ENCODE results near the gene C1orf21.

The C1orf21 gene

DNA sequence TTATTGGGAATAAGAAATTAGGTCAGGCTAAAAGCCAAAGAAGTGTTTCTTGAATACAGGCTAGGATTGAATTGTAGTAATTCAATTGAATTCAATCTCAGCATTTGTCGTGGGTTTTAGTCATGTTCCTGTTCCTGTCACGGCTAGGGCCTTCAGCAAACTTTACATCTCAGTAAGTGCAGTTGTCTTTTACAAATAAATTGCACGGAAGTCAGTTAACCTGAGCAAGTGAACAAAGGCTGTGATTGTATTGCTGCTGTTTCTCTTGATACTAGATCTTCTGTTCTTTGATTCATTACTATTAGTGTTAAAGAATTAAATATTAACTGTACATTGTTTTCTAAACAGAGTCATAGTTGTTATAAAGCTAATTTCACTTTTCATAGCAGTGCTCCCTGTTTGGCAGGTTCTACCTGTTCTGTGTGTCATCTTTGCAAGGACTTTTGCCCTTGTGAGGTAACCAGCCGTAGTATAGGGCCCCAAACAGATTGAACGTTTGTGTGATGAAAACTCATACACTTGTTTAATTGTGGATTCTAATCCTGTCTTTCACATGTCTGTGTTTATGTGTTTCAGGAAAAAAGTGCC, 203.4 kb downstream of the C1orf21 start:
- Histone ChIP-seq H2BK120ac (ENCODE audit: low read depth, low read length) (no peak overlapping the region), H2BK5ac (ENCODE audit: low read depth, low read length, poor library complexity, severe bottlenecking) (no peak overlapping the region), H3K79me1 (replicated peaks; ENCODE audit: low read length, poor library complexity, severe bottlenecking) (peaks cover 4% of the 10 kb centered on the region), H3K27me3 (ENCODE audit: control insufficient read depth in 1 of 2, insufficient read depth in 1 of 2, low read length in 2 of 2) (no peaks in the 10 kb centered on the region), H3K9me3 (ENCODE audit: control insufficient read depth, low read length) (no peaks in the 10 kb centered on the region), H4K8ac (ENCODE audit: low read length) (no peak overlapping the region), H4K91ac (ENCODE audit: low read length) (no peak overlapping the region), H3K4me1 (ENCODE audit: control insufficient read depth, insufficient read depth, low read depth, low read length) (no peaks in the 10 kb centered on the region), H3K4me3 (ENCODE audit: insufficient read depth in 1 of 2, low read depth in 1 of 2, low read length in 2 of 2) (no peak overlapping the region), H2AK5ac (ENCODE audit: low read length, severe bottlenecking) (no peak overlapping the region), H2BK15ac (ENCODE audit: low read depth, poor library complexity, severe bottlenecking) (no peak overlapping the region), H2AFZ (ENCODE audit: low read depth, low read length) (no peak overlapping the region), H3K9ac (ENCODE audit: low read length) (no peak overlapping the region), H3K18ac (ENCODE audit: low read depth in 1 of 2, low read length in 2 of 2) (no peak overlapping the region), H3K4ac (ENCODE audit: low read depth in 1 of 2, low read length in 2 of 2) (no peak overlapping the region), H3K23ac (ENCODE audit: low read length in 2 of 2) (no peak overlapping the region), H3K27ac (ENCODE audit: low read length, poor library complexity, severe bottlenecking) (no peak overlapping the region), H3K36me3 (ENCODE audit: control insufficient read depth in 1 of 2, insufficient read depth in 2 of 2, low read depth in 1 of 2, low read length in 2 of 2) (peaks cover 0 to 10% of the 10 kb centered on the region in 2 experiments), H3K4me2 (ENCODE audit: low read length, poor library complexity, severe bottlenecking) (no peak overlapping the region), H2BK12ac (ENCODE audit: low read length in 2 of 2) (no peak overlapping the region), H3K14ac (ENCODE audit: low read length in 2 of 2) (no peak overlapping the region)
- WGBS, result 92% methylated on average over 4 of the region's 5 CpGs
- no peak for DNase-seq

DNA sequence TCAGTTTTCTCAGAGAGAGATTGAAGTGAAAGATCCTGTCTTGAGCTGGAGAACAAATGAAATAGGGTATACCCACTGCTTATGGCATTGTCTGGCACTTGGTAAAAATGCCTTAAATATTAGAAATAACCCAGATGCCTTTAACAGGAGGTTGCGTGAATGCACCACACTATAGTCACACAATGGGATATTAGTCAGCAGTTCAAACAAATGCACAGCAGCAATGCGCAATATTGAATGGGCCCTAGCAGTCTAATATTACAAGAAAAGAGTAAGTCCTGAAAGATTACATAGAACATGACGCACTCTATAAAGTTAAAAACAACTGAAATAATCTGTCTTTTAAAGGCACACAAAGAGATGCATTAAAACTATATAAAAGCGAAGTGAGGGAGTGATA, 206.8 kb downstream of the C1orf21 start:
- H3K4me2 ChIP-seq (ENCODE audit: low read length, poor library complexity, severe bottlenecking), result no peak overlapping the region
- 77% methylated on average over 3 of the region's 4 CpGs for WGBS
- H3K27me3 ChIP-seq (ENCODE audit: control insufficient read depth in 1 of 2, insufficient read depth in 1 of 2, low read length in 2 of 2), result no peaks in the 10 kb centered on the region
- no peak overlapping the region for H2BK5ac ChIP-seq (ENCODE audit: low read depth, low read length, poor library complexity, severe bottlenecking)
- no peak overlapping the region for H3K23ac ChIP-seq (ENCODE audit: low read length in 2 of 2)
- H4K91ac ChIP-seq (ENCODE audit: low read length), result no peak overlapping the region
- no peak overlapping the region for H3K4ac ChIP-seq (ENCODE audit: low read depth in 1 of 2, low read length in 2 of 2)
- no peaks in the 10 kb centered on the region for H3K9me3 ChIP-seq (ENCODE audit: control insufficient read depth, low read length)
- H3K4me3 ChIP-seq (ENCODE audit: insufficient read depth in 1 of 2, low read depth in 1 of 2, low read length in 2 of 2), result no peak overlapping the region
- H4K8ac ChIP-seq (ENCODE audit: low read length), result no peak overlapping the region
- no peak for DNase-seq
- no peak overlapping the region for H2BK12ac ChIP-seq (ENCODE audit: low read length in 2 of 2)
- no peaks in the 10 kb centered on the region for H3K79me1 ChIP-seq (replicated peaks; ENCODE audit: low read length, poor library complexity, severe bottlenecking)
- H3K4me1 ChIP-seq (ENCODE audit: control insufficient read depth, insufficient read depth, low read depth, low read length), result peaks cover 2% of the 10 kb centered on the region
- no peak overlapping the region for H3K14ac ChIP-seq (ENCODE audit: low read length in 2 of 2)
- no peak overlapping the region for H2BK15ac ChIP-seq (ENCODE audit: low read depth, poor library complexity, severe bottlenecking)
- H3K36me3 ChIP-seq (ENCODE audit: control insufficient read depth in 1 of 2, insufficient read depth in 2 of 2, low read depth in 1 of 2, low read length in 2 of 2), result peaks cover 0 to 11% of the 10 kb centered on the region in 2 experiments
- no peak overlapping the region for H2AFZ ChIP-seq (ENCODE audit: low read depth, low read length)
- H3K9ac ChIP-seq (ENCODE audit: low read length), result no peak overlapping the region
- no peak overlapping the region for H2AK5ac ChIP-seq (ENCODE audit: low read length, severe bottlenecking)
- H3K27ac ChIP-seq (ENCODE audit: low read length, poor library complexity, severe bottlenecking), result no peak overlapping the region
- H2BK120ac ChIP-seq (ENCODE audit: low read depth, low read length), result no peak overlapping the region
- H3K18ac ChIP-seq (ENCODE audit: low read depth in 1 of 2, low read length in 2 of 2), result no peak overlapping the region

DNA sequence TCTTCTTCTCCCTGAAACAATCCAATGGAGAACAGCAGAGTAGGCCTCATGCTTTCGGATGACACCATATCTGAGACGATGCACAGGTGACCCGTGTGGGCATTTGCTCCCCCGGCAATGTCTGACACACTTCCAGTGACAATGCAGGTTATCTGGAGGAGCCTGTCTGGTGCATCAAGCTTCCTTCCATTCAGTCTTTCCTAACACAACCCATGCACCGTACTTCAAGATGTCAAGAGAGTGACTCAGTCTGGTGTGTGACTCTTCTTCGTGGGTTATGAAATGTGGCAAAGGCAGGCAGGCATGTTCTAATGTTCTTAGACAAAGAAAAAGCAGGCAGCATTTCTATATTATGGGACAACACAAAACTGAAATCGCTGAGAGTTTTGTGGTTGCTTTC, 208.8 kb downstream of the C1orf21 start:
- H3K36me3 ChIP-seq (ENCODE audit: control insufficient read depth in 1 of 2, insufficient read depth in 2 of 2, low read depth in 1 of 2, low read length in 2 of 2), result peaks cover 0 to 18% of the 10 kb centered on the region in 2 experiments
- WGBS, result 47% methylated on average over 7 of the region's 7 CpGs

DNA sequence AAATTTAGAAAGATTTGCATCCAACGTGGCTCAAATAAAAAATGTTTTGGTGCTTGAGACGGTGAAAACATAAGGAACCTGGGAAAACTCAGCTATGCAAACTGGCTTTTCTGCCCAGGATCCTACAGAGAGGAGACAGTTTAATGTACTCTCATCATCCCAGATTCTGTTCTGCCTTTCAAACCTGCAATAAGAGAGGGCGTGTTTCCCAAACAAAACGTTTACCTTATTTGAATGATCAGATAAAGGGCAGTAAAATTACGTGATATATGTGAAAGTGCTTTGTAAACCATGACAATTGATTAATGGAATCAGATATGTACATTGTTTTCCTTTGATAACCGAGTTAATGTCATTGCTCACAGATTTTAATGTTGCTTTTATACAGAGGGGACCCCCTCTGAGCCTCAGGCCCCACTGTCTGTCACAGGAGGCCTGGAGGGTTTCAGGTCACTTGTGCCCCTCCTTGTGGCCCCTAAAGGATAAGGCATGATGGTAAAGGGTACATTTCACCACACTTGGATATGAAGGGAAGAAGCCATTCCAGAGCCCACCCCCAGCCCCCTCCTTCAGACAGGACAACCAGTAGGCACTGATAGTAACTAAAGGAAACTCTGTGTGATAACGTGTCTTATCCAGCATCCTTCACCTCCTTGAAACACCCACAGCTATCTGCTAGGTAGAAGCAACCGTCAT, 210.3 kb downstream of the C1orf21 start:
- DNase-seq, result no peak
- no peak overlapping the region for H3K23ac ChIP-seq (ENCODE audit: low read length in 2 of 2)
- no peaks in the 10 kb centered on the region for H3K9me3 ChIP-seq (ENCODE audit: control insufficient read depth, low read length)
- no peak overlapping the region for H2AK5ac ChIP-seq (ENCODE audit: low read length, severe bottlenecking)
- H3K18ac ChIP-seq (ENCODE audit: low read depth in 1 of 2, low read length in 2 of 2), result peak overlapping the region; percentile 23 to 72
- peaks cover 0 to 18% of the 10 kb centered on the region in 2 experiments for H3K36me3 ChIP-seq (ENCODE audit: control insufficient read depth in 1 of 2, insufficient read depth in 2 of 2, low read depth in 1 of 2, low read length in 2 of 2)
- H3K4me2 ChIP-seq (ENCODE audit: low read length, poor library complexity, severe bottlenecking), result no peak overlapping the region
- H4K91ac ChIP-seq (ENCODE audit: low read length), result peak overlapping the region; percentile 78
- H4K8ac ChIP-seq (ENCODE audit: low read length), result peak overlapping the region; percentile 55
- H3K79me1 ChIP-seq (replicated peaks; ENCODE audit: low read length, poor library complexity, severe bottlenecking), result no peaks in the 10 kb centered on the region
- no peak overlapping the region for H2BK5ac ChIP-seq (ENCODE audit: low read depth, low read length, poor library complexity, severe bottlenecking)
- no peak overlapping the region for H2BK120ac ChIP-seq (ENCODE audit: low read depth, low read length)
- H2BK15ac ChIP-seq (ENCODE audit: low read depth, poor library complexity, severe bottlenecking), result no peak overlapping the region
- peaks cover 2% of the 10 kb centered on the region for H3K4me1 ChIP-seq (ENCODE audit: control insufficient read depth, insufficient read depth, low read depth, low read length)
- no peaks in the 10 kb centered on the region for H3K27me3 ChIP-seq (ENCODE audit: control insufficient read depth in 1 of 2, insufficient read depth in 1 of 2, low read length in 2 of 2)
- no peak overlapping the region for H3K9ac ChIP-seq (ENCODE audit: low read length)
- H3K4ac ChIP-seq (ENCODE audit: low read depth in 1 of 2, low read length in 2 of 2), result no peak overlapping the region
- H3K4me3 ChIP-seq (ENCODE audit: insufficient read depth in 1 of 2, low read depth in 1 of 2, low read length in 2 of 2), result no peak overlapping the region
- no peak overlapping the region for H3K27ac ChIP-seq (ENCODE audit: low read length, poor library complexity, severe bottlenecking)
- peak overlapping the region; percentile 69 to 75 for H2BK12ac ChIP-seq (ENCODE audit: low read length in 2 of 2)
- 86% methylated on average over 8 of the region's 8 CpGs for WGBS
- H2AFZ ChIP-seq (ENCODE audit: low read depth, low read length), result no peak overlapping the region
- H3K14ac ChIP-seq (ENCODE audit: low read length in 2 of 2), result no peak overlapping the region

More for the DNA sequence above, 208.8 kb downstream of the C1orf21 start:
- peak; percentile 92 for DNase-seq
- Histone ChIP-seq H2AK5ac (ENCODE audit: low read length, severe bottlenecking) (no peak overlapping the region), H2BK120ac (ENCODE audit: low read depth, low read length) (no peak overlapping the region), H2BK5ac (ENCODE audit: low read depth, low read length, poor library complexity, severe bottlenecking) (no peak overlapping the region), H2BK15ac (ENCODE audit: low read depth, poor library complexity, severe bottlenecking) (no peak overlapping the region), H3K9me3 (ENCODE audit: control insufficient read depth, low read length) (no peaks in the 10 kb centered on the region), H3K14ac (ENCODE audit: low read length in 2 of 2) (no peak overlapping the region), H3K9ac (ENCODE audit: low read length) (peak overlapping the region; percentile 7), H4K91ac (ENCODE audit: low read length) (no peak overlapping the region), H3K4me2 (ENCODE audit: low read length, poor library complexity, severe bottlenecking) (no peak overlapping the region), H3K4me1 (ENCODE audit: control insufficient read depth, insufficient read depth, low read depth, low read length) (peaks cover 2% of the 10 kb centered on the region), H3K18ac (ENCODE audit: low read depth in 1 of 2, low read length in 2 of 2) (peak overlapping the region; percentile 0 to 11), H3K27ac (ENCODE audit: low read length, poor library complexity, severe bottlenecking) (no peak overlapping the region), H3K23ac (ENCODE audit: low read length in 2 of 2) (no peak overlapping the region), H2AFZ (ENCODE audit: low read depth, low read length) (no peak overlapping the region), H3K79me1 (replicated peaks; ENCODE audit: low read length, poor library complexity, severe bottlenecking) (no peaks in the 10 kb centered on the region), H4K8ac (ENCODE audit: low read length) (no peak overlapping the region), H3K4me3 (ENCODE audit: insufficient read depth in 1 of 2, low read depth in 1 of 2, low read length in 2 of 2) (no peak overlapping the region), H3K4ac (ENCODE audit: low read depth in 1 of 2, low read length in 2 of 2) (no peak overlapping the region), H3K27me3 (ENCODE audit: control insufficient read depth in 1 of 2, insufficient read depth in 1 of 2, low read length in 2 of 2) (no peaks in the 10 kb centered on the region), H2BK12ac (ENCODE audit: low read length in 2 of 2) (no peak overlapping the region)
